SU-DHL-6 (cell line): ENCODE data around the gene H2AZ2.

Experiments
- CTCF ChIP-seq: fragments of 200-600 bp; sonication (generic); IDR thresholded peaks from one replicate; pipeline ENCODE4 v1.5.1; 2017; ENCODE audit warnings: antibody characterized with exemption, mild to moderate bottlenecking, low read length, moderate library complexity; ENCODE audit not compliant: insufficient read depth, poor library complexity, severe bottlenecking
- EZH2phosphoT487 ChIP-seq: fragments of 200-600 bp; sonication (generic), shearing (Covaris generic); conservative IDR thresholded peaks from 2 replicates; pipeline ENCODE4 v1.6.1; 2018; ENCODE audit warnings: mild to moderate bottlenecking, antibody characterized with exemption, low read length, moderate library complexity, mixed read lengths

DNA sequence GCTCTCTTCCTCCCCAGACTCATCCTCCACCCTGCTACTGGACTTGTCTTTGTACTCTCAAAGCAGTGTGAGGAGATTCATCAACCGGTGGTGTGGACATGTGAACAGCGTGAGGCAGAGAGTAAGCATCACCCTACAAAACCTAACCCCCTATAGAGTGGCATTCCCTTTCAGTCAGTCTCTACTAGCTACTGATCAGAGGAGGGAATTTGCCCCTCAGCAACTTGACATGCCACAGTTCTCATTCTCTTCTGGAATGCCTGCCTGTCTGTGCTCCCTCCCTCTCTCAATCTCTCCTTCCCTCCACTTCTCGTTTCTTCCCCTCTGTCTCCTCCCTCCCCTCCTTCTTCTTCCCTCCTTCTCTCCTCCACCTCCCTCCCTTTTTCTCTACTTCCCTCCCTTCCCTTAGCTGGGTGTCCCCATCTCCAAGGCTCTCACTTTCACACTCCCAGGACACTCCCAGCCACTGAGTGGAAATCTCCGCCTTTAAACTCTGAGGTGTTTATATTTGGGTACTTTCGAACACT, 24.6 kb downstream of the H2AZ2 start:
- TF ChIP-seq CTCF = no peak
- TF ChIP-seq EZH2phosphoT487 = no peak
